SK-N-SH (cell line): ENCODE measurements around the gene SLC1A1. TPM values are rescaled to one million over a fixed set of nuclear protein-coding genes. Genes with fewer than 3 reads are reported as not detected.

Experiments
- CTCF ChIA-PET: fragments of 300-600, 350-600 bp; formaldehyde crosslinking; extraction: SDS; loops from one replicate; lab custom pipeline; 2021; lab: Yijun Ruan, JAX
- POLR2A ChIA-PET: fragments of 350-600 bp; sonication (Branson Sonifier 250); formaldehyde crosslinking; extraction: SDS; loops from one replicate; lab custom pipeline; 2020; ENCODE audit warnings: antibody characterized with exemption, inconsistent platforms; lab: Yijun Ruan, JAX
- DNase-seq: peaks from one replicate; pipeline ENCODE4 v3.0.0; 2012
- H2AFZ ChIP-seq: fragments of 200-600 bp; sonication (generic); 2 replicates; pipeline ENCODE4 v1.8.1; 2016; ENCODE audit warnings: antibody characterized with exemption, mild to moderate bottlenecking, low read depth
- H3F3A ChIP-seq: fragments of 200-600 bp; sonication (generic); replicated peaks from 2 replicates; pipeline ENCODE3; 2016; ENCODE audit warnings: antibody characterized with exemption, mild to moderate bottlenecking; ENCODE audit not compliant: insufficient read depth
- H3K27ac ChIP-seq, 2 experiments: fragments of 200-500 bp in 1 of 2; fragments of 200-600 bp in 1 of 2; sonication (Bioruptor generic) in 1 of 2; sonication (generic), shearing (Covaris generic) in 1 of 2; 2 replicates each; pipeline versions ENCODE4 v1.5.1 to v1.6.1; 2014 to 2016; ENCODE audit warnings: low read depth in 2 of 2, inconsistent platforms in 1 of 2, low read length in 1 of 2, mild to moderate bottlenecking in 1 of 2, mixed read lengths in 1 of 2
- H3K27me3 ChIP-seq: fragments of 200-600 bp; sonication (generic), shearing (Covaris generic); 2 replicates; pipeline ENCODE4 v1.6.1; 2016; ENCODE audit warnings: mixed run types; ENCODE audit not compliant: insufficient read depth
- H3K36me3 ChIP-seq, 2 experiments: fragments of 200-500 bp in 1 of 2; fragments of 200-600 bp in 1 of 2; sonication (Bioruptor generic) in 1 of 2; sonication (generic) in 1 of 2; replicated peaks in 1 of 2; 2 replicates each; pipeline versions ENCODE3 to v1.5.1; 2014 to 2016; ENCODE audit warnings: low read length in 1 of 2, mild to moderate bottlenecking in 1 of 2; ENCODE audit not compliant: insufficient read depth in 2 of 2, control insufficient read depth in 1 of 2
- H3K4me1 ChIP-seq, 2 experiments: fragments of 200-500 bp in 1 of 2; fragments of 200-600 bp in 1 of 2; sonication (Bioruptor generic) in 1 of 2; sonication (generic), shearing (Covaris generic) in 1 of 2; 2 replicates each; pipeline versions ENCODE4 v1.5.1 to v1.6.1; 2014 to 2016; ENCODE audit warnings: low read depth in 1 of 2, low read length in 1 of 2, mixed run types in 1 of 2; ENCODE audit not compliant: insufficient read depth in 2 of 2, control insufficient read depth in 1 of 2
- H3K4me2 ChIP-seq: fragments of 200-600 bp; sonication (generic), shearing (Covaris generic); 2 replicates; pipeline ENCODE4 v1.6.1; 2017; ENCODE audit warnings: mixed run types
- H3K4me3 ChIP-seq, 2 experiments: fragments of 200-500 bp in 1 of 2; fragments of 200-600 bp in 1 of 2; sonication (Bioruptor generic) in 1 of 2; sonication (generic), shearing (Covaris generic) in 1 of 2; 2 replicates each; pipeline versions ENCODE4 v1.5.1 to v1.8.1; 2014 to 2016; ENCODE audit warnings: low read depth in 2 of 2, inconsistent platforms in 1 of 2, low read length in 1 of 2, mild to moderate bottlenecking in 1 of 2, mixed read lengths in 1 of 2, moderate library complexity in 1 of 2
- H3K79me2 ChIP-seq: fragments of 200-600 bp; sonication (generic); 2 replicates; pipeline ENCODE4 v1.8.1; 2017; ENCODE audit warnings: mild to moderate bottlenecking; ENCODE audit not compliant: insufficient read depth
- H3K9ac ChIP-seq: fragments of 200-600 bp; sonication (generic); 2 replicates; pipeline ENCODE4 v1.6.1; 2017; ENCODE audit warnings: mixed run types
- H3K9me2 ChIP-seq: fragments of 200-600 bp; sonication (generic); 2 replicates; pipeline ENCODE4 v1.6.1; 2017; ENCODE audit warnings: mixed run types
- H3K9me3 ChIP-seq: fragments of 200-600 bp; sonication (generic); 2 replicates; pipeline ENCODE4 v1.6.1; 2017; ENCODE audit warnings: mixed run types, mild to moderate bottlenecking, moderate library complexity
- H4K20me1 ChIP-seq: fragments of 200-600 bp; sonication (generic); 2 replicates; pipeline ENCODE4 v1.6.1; 2017; ENCODE audit warnings: mild to moderate bottlenecking, mixed run types; ENCODE audit not compliant: insufficient read depth
- CHD2 ChIP-seq: fragments of 150-350 bp; IDR thresholded peaks from 2 replicates; pipeline ENCODE4 v1.6.1; 2018; ENCODE audit warnings: low read length; ENCODE audit not compliant: partially characterized antibody
- EZH2phosphoT487 ChIP-seq: fragments of 200-600 bp; sonication (generic); IDR thresholded peaks from 2 replicates; pipeline ENCODE4 v1.6.1; 2017; ENCODE audit warnings: low read depth, mixed run types, mild to moderate bottlenecking, antibody characterized with exemption, moderate library complexity, borderline replicate concordance
- FOSL2 ChIP-seq: IDR thresholded peaks from 2 replicates; pipeline ENCODE4 v1.4.0; 2012; ENCODE audit warnings: low read depth, mild to moderate bottlenecking, moderate library complexity, borderline replicate concordance
- FOXJ3 ChIP-seq: sonication (generic); formaldehyde crosslinking; IDR thresholded peaks from 2 replicates; pipeline ENCODE4 v1.5.1; 2020; ENCODE audit warnings: mild to moderate bottlenecking, missing genetic modification reagents
- IRF3 ChIP-seq: fragments of 150-350 bp; IDR thresholded peaks from 2 replicates; pipeline ENCODE4 v1.6.1; 2016; ENCODE audit warnings: mild to moderate bottlenecking, low read depth, low read length
- MXI1 ChIP-seq: IDR thresholded peaks from 2 replicates; pipeline ENCODE4 v1.6.1; 2012; ENCODE audit warnings: mild to moderate bottlenecking, low read depth, low read length, improper control_type of control experiment
- PBX3 ChIP-seq: IDR thresholded peaks from 2 replicates; pipeline ENCODE4; 2012
- RFX5 ChIP-seq: IDR thresholded peaks from 2 replicates; pipeline ENCODE4 v1.6.1; 2012; ENCODE audit warnings: mild to moderate bottlenecking, improper control_type of control experiment, low read length
- RXRA ChIP-seq: IDR thresholded peaks from 2 replicates; pipeline ENCODE4 v1.4.0; 2012; ENCODE audit warnings: low read depth, mild to moderate bottlenecking, borderline replicate concordance
- SIN3A ChIP-seq: IDR thresholded peaks from 2 replicates; pipeline ENCODE4 v1.6.1; 2012; ENCODE audit warnings: low read depth, mild to moderate bottlenecking, low read length, moderate library complexity, borderline replicate concordance
- TAF1 ChIP-seq: IDR thresholded peaks from 2 replicates; pipeline ENCODE4 v1.6.1; 2012; ENCODE audit warnings: low read depth, mild to moderate bottlenecking, low read length, moderate library complexity, borderline replicate concordance
- USF1 ChIP-seq: IDR thresholded peaks from 2 replicates; pipeline ENCODE4 v1.4.0; 2012; ENCODE audit warnings: low read depth, borderline replicate concordance
- USF2 ChIP-seq: fragments of 150-350 bp; IDR thresholded peaks from 2 replicates; pipeline ENCODE4 v1.6.1; 2017; ENCODE audit warnings: antibody characterized with exemption, low read length, low read depth, borderline replicate concordance
- WGBS: methylation state at CpG from one replicate; pipeline ENCODE4 v1.1.6; 2017; ENCODE audit warnings: low lambda C conversion rate; 5-methylcytosine and 5-hydroxymethylcytosine counted together
- polyA plus RNA-seq, 3 experiments: library from polyadenylated mRNA; depleted of rRNA; stranded (reverse); fragments of >200 nt; gene quantifications; 2 replicates each; pipeline ENCODE4 v1.2.3, GENCODE V29; 2012

SLC1A1 gene
- polyA plus RNA-seq, 1 of the 3 experiments (the other 2 are of a cell fraction), result 0.23 TPM

- 12% methylated on average over 3 of the region's 3 CpGs for WGBS
- H3K79me2 ChIP-seq, result no peaks in the 10 kb centered on the region
- H4K20me1 ChIP-seq, result no peaks in the 10 kb centered on the region
- H3K4me3 ChIP-seq, result no peak overlapping the region
- CTCF ChIA-PET, result no interaction called here
- no peaks in the 10 kb centered on the region for H3K9me3 ChIP-seq
- TF ChIP-seq TAF1 (no peak), FOXJ3 (CRISPR knock-in tag) (no peak), CHD2 (no peak), USF2 (no peak), EZH2phosphoT487 (no peak), PBX3 (no peak)
- no peak overlapping the region for H3K4me2 ChIP-seq
- H3K9ac ChIP-seq, result no peak overlapping the region
- no peaks in the 10 kb centered on the region for H3F3A ChIP-seq
- no peaks in the 10 kb centered on the region for H3K27me3 ChIP-seq
- no peak overlapping the region for H2AFZ ChIP-seq
- DNase-seq, result no peak
- no peak overlapping the region for H3K27ac ChIP-seq
- no peaks in the 10 kb centered on the region for H3K36me3 ChIP-seq
- POLR2A ChIA-PET, result no interaction called here
- H3K9me2 ChIP-seq, result no peaks in the 10 kb centered on the region
- H3K4me1 ChIP-seq, result no peaks in the 10 kb centered on the region
Observed at GRCh38 chr9:4463824-4464223, 26.4 kb upstream of the SLC1A1 start.

GRCh38 chr9:4464911-4465513 lies 25.3 kb upstream of the SLC1A1 start:
- H4K20me1 ChIP-seq, result no peaks in the 10 kb centered on the region

More at GRCh38 chr9:4464911-4465513, 25.3 kb upstream of the SLC1A1 start:
- Histone ChIP-seq H3K9me3 (no peaks in the 10 kb centered on the region), H2AFZ (no peak overlapping the region), H3K4me2 (no peak overlapping the region), H3K27ac (no peak overlapping the region), H3K27me3 (no peaks in the 10 kb centered on the region), H3K4me1 (no peaks in the 10 kb centered on the region), H3K9ac (no peak overlapping the region), H3F3A (no peaks in the 10 kb centered on the region), H3K79me2 (no peaks in the 10 kb centered on the region), H3K9me2 (no peaks in the 10 kb centered on the region), H3K4me3 (no peak overlapping the region), H3K36me3 (no peaks in the 10 kb centered on the region)
- no peak for DNase-seq
- TF ChIP-seq FOXJ3 (CRISPR knock-in tag) (no peak), SIN3A (no peak), IRF3 (no peak), MXI1 (no peak), RXRA (no peak), USF1 (no peak), RFX5 (no peak), FOSL2 (no peak)
- POLR2A ChIA-PET, result no interaction called here
- CTCF ChIA-PET, result no interaction called here
- 60% methylated on average over 11 of the region's 11 CpGs for WGBS
